BE2C (cell line): ENCODE data around the gene ARL2BP.
"Not testable (repeated sequence)": the region's sequence is repeated elsewhere in the genome, so short reads cannot be mapped to it uniquely, and the experiment has no call there.

Experiments used
- DNase-seq: peaks from one replicate; pipeline ENCODE4 v3.0.0-alpha.2; 2020
- H3K27me3 ChIP-seq: fragments of 250-450 bp; sonication (Bioruptor Pico); 2 replicates; pipeline ENCODE4 v1.5.1; 2020; ENCODE audit warnings: mild to moderate bottlenecking
- H3K36me3 ChIP-seq: fragments of 250-450 bp; sonication (Bioruptor Pico); 2 replicates; pipeline ENCODE4 v1.5.1; 2020; ENCODE audit warnings: mild to moderate bottlenecking
- H3K4me1 ChIP-seq: fragments of 250-450 bp; sonication (Bioruptor Pico); 2 replicates; pipeline ENCODE4 v1.5.1; 2020
- H3K4me3 ChIP-seq: 2 replicates; pipeline ENCODE4 v1.5.1; 2011; ENCODE audit warnings: low read depth, low read length
- H3K9me3 ChIP-seq: fragments of 250-450 bp; sonication (Bioruptor Pico); 2 replicates; pipeline ENCODE4 v1.5.1; 2020
- TF ChIP-seq, protein P1 (sequence below): IDR thresholded peaks from 2 replicates; pipeline ENCODE4 v1.5.1; 2012; ENCODE audit warnings: mild to moderate bottlenecking, low read depth, low read length

The ARL2BP gene

DNA sequence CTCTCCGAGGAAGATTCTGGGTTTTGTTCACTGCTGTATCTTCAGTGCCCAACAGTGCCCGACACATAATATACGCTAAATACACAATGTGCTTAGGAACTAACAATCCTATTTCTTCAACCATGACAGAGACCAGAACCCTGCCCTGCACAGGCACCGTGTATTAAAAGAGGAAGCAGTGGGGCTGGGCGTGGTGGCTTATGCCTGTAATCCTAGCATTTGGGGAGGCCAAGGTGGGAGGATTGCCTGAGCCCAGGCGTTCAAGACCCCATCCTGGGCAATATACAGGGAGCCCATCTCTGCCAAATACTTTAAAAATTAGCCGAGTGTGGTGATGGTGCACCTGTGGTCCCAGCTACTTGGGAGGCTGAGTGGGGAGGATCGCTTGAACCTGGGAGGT lies 19.3 kb downstream of the ARL2BP start:
- no peak for DNase-seq
- no peak overlapping the region for H3K4me3 ChIP-seq
- H3K36me3 ChIP-seq = no peaks in the 10 kb centered on the region

DNA sequence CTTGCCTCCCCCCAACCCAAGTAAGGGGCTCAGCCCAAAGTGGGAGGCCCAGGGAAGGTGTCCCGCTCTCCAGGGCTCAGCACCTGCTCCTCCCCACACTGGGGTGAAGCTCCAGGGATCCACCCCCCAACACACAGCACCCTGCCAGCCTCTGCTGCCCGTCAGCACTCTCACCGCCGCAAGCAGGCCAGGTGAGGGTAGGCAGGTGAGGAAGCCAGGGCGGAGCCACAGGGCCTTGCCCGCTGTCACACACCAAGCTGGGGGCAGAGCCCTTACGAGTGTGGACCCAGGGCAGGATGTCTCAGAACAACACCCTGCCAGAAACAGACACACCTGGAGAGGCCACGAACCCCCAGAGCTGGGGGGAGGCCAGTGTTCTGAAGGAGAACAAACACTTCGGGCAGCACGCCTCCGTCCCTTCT lies 19.9 kb downstream of the ARL2BP start:
- TF ChIP-seq, protein P1, sequence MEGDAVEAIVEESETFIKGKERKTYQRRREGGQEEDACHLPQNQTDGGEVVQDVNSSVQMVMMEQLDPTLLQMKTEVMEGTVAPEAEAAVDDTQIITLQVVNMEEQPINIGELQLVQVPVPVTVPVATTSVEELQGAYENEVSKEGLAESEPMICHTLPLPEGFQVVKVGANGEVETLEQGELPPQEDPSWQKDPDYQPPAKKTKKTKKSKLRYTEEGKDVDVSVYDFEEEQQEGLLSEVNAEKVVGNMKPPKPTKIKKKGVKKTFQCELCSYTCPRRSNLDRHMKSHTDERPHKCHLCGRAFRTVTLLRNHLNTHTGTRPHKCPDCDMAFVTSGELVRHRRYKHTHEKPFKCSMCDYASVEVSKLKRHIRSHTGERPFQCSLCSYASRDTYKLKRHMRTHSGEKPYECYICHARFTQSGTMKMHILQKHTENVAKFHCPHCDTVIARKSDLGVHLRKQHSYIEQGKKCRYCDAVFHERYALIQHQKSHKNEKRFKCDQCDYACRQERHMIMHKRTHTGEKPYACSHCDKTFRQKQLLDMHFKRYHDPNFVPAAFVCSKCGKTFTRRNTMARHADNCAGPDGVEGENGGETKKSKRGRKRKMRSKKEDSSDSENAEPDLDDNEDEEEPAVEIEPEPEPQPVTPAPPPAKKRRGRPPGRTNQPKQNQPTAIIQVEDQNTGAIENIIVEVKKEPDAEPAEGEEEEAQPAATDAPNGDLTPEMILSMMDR = no peak
- Histone ChIP-seq H3K9me3 (no peaks in the 10 kb centered on the region), H3K27me3 (no peaks in the 10 kb centered on the region), H3K4me3 (no peak overlapping the region), H3K4me1 (peaks cover 20% of the 10 kb centered on the region), H3K36me3 (no peaks in the 10 kb centered on the region)
- no peak for DNase-seq

More for the DNA sequence above, 19.3 kb downstream of the ARL2BP start:
- peaks cover 19% of the 10 kb centered on the region for H3K4me1 ChIP-seq
- H3K9me3 ChIP-seq = no peaks in the 10 kb centered on the region
- H3K27me3 ChIP-seq = no peaks in the 10 kb centered on the region
- TF ChIP-seq, protein P1 = no peak

DNA sequence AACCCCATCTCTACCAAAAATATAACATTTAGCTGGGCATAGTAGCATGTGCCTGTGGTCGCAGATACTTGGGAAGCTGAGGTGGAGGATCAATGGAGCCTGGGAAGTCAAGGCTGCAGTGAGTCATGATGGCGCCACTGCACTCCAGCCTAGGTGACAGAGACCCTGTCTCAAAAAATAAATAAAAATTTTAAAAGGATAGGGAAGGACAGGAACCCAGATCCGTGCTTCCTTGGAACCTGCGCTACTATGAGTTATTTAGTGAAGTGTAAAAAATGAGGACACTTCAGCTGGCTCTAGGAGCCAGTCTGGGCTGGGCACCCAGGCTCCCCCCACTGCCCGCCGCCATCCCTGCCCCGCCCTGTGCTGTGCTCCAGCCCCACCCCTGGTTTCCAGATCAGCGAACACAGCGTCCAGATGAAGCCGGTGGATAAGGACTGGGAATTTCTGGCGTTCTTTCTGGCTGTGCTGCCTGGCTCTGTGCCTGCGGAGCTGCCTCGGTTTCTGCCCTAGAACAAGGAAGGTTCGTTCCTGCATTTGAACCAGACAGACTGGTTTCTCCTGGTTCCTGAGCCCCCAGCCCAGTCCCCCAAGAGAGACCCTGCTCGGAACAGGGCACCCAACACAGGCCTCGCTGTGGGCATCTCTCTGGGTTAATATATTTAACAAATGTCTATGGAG lies 20.9 kb downstream of the ARL2BP start:
- Histone ChIP-seq H3K27me3 (no peaks in the 10 kb centered on the region), H3K9me3 (no peaks in the 10 kb centered on the region), H3K36me3 (no peaks in the 10 kb centered on the region), H3K4me3 (peak overlapping the region; percentile 52), H3K4me1 (peaks cover 20% of the 10 kb centered on the region)
- TF ChIP-seq, protein P1 = no peak
- peak; percentile 85 for DNase-seq

DNA sequence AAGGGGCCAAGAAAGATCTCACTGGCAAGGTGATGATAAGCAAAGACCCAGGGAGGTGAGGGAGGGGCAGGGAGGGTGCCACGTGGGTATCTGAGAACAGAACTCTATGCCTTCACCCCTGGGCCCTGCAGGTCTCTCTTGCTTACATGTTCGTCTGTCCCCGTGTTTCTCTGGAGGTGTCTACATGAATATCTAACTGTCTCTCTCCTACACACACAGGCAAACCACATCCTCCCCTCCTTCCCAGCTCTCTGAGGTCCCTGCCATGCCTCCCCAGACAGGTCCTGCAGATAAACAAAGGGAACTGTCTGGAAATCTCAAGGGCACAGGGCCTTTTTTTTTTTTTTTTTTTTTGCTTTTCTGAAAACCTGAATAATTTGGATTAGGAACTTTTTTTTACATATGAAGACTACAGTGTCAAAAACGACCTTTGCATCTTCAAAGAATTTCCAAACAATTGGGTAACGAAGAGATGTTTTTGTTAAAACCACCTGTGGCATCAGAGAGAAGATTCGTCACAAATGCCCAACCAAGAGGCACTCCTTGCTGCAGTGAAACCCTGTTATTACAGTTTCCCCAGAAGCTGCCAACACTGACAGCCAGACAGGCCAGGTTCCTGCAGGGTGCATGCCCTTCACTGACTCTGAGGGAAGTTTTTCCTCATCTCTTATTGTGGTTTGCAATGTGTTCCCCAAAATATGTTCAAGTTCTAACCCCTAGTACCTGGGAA lies 21.6 kb downstream of the ARL2BP start:
- DNase-seq = peak; percentile 32
- Histone ChIP-seq H3K4me1 (peaks cover 20% of the 10 kb centered on the region), H3K4me3 (peak overlapping the region; percentile 52), H3K9me3 (no peaks in the 10 kb centered on the region), H3K36me3 (no peaks in the 10 kb centered on the region), H3K27me3 (no peaks in the 10 kb centered on the region)
- TF ChIP-seq, protein P1 = no peak

DNA sequence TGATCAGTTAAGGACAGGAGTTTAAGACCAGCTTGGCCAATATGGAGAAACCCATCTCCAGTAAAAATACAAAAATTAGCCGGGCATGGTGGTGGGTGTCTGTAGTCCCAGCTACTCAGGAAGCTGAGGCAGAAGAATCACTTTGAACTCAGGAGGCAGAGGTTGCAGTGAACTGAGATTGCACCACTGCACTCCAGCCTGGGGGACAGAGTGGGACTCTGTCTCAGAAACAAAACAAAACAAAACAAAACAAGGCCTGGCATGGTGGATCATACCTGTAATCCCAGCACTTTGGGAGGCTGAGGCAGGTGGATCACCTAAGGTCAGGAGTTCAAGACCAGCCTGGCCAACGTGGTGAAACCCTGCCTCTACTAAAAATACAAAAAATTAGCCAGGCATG lies 22.3 kb downstream of the ARL2BP start:
- not testable (repeated sequence) for DNase-seq, H3K4me3 ChIP-seq, H3K27me3 ChIP-seq, H3K36me3 ChIP-seq, H3K9me3 ChIP-seq
- H3K4me1 ChIP-seq = peaks cover 20% of the 10 kb centered on the region

DNA sequence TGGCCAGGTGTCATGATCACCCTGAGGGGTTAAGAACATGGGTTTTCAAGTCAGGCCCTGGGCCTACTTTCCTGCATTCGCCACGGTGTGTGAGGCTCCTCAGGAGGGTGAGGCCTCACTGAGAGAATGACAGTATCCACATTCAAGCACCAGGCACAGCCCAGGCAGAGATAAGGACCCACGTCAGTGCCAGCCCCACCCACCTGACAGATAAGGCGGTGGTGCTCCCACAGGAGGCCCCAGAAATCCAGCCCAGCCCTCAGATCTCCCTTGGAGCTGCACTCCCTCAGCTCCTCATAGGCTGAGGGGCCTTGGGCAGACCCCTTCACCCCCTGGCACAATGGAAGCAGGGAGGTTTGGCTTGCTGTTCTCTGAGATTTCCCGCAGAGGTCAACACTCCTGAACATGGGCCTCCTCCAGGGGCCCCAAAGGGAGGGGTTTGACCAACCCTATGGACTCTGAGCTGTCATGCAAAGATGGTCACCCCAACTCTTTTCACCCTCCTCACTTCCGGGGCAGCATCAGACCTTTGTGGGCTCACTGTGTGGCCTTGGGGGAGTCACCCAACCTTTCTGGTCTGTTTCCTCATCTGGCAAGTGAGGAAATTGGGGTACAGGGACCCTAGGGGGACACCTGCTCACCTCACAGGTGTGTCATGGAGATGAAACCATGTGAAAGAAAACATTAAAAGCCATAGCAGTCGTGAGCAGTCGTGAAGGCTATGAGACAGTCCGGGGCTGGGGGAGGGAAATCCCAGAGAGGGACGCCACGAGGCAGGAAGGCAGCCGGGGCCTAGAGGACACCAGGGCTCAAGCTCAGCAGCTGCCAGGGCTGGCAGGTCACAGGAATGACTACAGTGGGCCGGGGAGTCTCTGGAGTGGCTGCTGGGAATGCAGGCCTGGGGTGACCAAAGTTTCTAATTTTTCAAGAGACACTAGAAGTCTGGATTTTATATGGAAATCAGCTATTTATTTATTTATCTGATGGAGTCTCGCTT lies 24.0 kb downstream of the ARL2BP start:
- H3K36me3 ChIP-seq = no peaks in the 10 kb centered on the region
- peaks cover 23% of the 10 kb centered on the region for H3K4me1 ChIP-seq
- H3K27me3 ChIP-seq = no peaks in the 10 kb centered on the region
- H3K4me3 ChIP-seq = no peak overlapping the region
- TF ChIP-seq, protein P1 = no peak
- DNase-seq = peak; percentile 68
- no peaks in the 10 kb centered on the region for H3K9me3 ChIP-seq
